ENCODE data around the gene CALCOCO1. TPM values are rescaled to one million over a fixed set of nuclear protein-coding genes. Genes with fewer than 3 reads are reported as not detected.

The CALCOCO1 gene
- total RNA-seq, 1 donor from 2014 or later, result 144 TPM

DNA sequence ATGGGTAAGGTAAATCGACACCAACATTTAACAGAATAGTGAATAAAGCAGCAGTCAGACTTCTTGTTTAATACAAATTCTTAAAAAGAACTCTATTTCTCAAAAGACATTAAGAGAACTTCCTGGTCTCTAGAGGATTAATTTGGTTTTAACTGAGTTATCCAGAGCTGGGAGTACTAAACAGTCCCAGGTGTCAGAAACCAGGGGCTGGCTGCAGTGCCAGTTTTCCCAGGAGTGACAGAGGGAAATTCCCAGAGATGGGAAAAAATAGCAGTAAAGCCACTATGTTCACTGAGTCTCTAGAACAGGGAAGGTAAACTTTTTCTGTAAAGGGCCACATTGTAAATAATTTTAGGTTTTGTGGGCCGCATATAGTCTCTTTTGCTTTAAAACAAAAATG lies 60.2 kb downstream of the CALCOCO1 start:
- TF ChIP-seq, protein P1, sequence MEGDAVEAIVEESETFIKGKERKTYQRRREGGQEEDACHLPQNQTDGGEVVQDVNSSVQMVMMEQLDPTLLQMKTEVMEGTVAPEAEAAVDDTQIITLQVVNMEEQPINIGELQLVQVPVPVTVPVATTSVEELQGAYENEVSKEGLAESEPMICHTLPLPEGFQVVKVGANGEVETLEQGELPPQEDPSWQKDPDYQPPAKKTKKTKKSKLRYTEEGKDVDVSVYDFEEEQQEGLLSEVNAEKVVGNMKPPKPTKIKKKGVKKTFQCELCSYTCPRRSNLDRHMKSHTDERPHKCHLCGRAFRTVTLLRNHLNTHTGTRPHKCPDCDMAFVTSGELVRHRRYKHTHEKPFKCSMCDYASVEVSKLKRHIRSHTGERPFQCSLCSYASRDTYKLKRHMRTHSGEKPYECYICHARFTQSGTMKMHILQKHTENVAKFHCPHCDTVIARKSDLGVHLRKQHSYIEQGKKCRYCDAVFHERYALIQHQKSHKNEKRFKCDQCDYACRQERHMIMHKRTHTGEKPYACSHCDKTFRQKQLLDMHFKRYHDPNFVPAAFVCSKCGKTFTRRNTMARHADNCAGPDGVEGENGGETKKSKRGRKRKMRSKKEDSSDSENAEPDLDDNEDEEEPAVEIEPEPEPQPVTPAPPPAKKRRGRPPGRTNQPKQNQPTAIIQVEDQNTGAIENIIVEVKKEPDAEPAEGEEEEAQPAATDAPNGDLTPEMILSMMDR (IDR thresholded peaks at IDR 0.05; ENCODE audit: unreplicated experiment), result no peak
- Mint-ChIP-seq H3K9me3 (ENCODE audit: unreplicated experiment) (no peaks in the 10 kb centered on the region), H3K27ac (ENCODE audit: unreplicated experiment) (no peak overlapping the region), H3K4me3 (ENCODE audit: unreplicated experiment) (peak overlapping the region; percentile 71), H3K36me3 (ENCODE audit: low read depth, unreplicated experiment) (peaks cover 43% of the 10 kb centered on the region), H3K27me3 (ENCODE audit: unreplicated experiment) (peaks cover 3% of the 10 kb centered on the region), H3K4me1 (ENCODE audit: unreplicated experiment) (no peaks in the 10 kb centered on the region)
- no peak for DNase-seq (ENCODE audit: low spot score)

DNA sequence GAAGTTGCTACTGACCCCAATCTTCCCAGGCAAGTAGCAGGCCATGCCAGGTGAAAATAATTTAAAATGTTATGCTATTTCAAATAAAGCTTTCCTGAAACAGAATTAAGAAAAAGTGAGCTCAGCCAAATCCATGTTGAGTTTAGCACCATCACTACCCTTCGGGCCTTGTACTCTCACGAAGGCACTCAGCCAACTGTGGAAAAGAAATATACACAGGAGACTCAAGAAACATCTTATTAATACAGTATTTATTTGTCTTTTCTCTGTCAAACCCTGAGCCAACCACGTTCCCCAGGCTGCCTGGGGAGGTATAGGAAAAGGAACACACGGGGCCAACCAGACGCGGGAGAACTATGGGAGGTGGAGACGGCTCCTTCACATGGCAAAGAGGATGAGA lies 62.3 kb downstream of the CALCOCO1 start:
- DNase-seq (ENCODE audit: low spot score), result no peak
- H3K36me3 Mint-ChIP-seq (ENCODE audit: low read depth, unreplicated experiment), result peaks cover 40% of the 10 kb centered on the region
- peaks cover 1% of the 10 kb centered on the region for H3K27me3 Mint-ChIP-seq (ENCODE audit: unreplicated experiment)
- no peak overlapping the region for H3K27ac Mint-ChIP-seq (ENCODE audit: unreplicated experiment)
- H3K4me3 Mint-ChIP-seq (ENCODE audit: unreplicated experiment), result no peak overlapping the region
- TF ChIP-seq, protein P1 (IDR thresholded peaks at IDR 0.05; ENCODE audit: unreplicated experiment), result no peak
- peaks cover 3% of the 10 kb centered on the region for H3K4me1 Mint-ChIP-seq (ENCODE audit: unreplicated experiment)
- H3K9me3 Mint-ChIP-seq (ENCODE audit: unreplicated experiment), result no peaks in the 10 kb centered on the region

DNA sequence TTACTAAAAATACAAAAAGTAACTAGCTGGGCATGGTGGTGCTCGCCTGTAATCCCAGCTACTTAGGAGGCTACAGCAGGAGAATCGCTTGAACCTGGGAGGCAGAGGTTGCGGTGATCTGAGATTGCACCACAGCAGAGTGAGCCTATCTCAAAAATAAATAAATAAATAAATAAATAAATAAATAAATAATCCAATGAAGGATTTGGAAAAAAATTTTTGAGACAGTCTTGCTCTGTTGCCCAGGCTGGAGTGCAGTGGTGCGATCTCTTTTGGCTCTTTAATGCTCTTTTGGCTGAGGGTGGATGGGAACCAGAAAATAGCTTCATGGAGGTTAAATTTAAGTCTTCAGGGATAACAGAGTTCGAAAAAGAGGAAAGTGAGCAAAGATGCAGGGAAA lies 63.1 kb downstream of the CALCOCO1 start:
- Mint-ChIP-seq H3K27me3 (ENCODE audit: unreplicated experiment) (peaks cover 1% of the 10 kb centered on the region), H3K4me3 (ENCODE audit: unreplicated experiment) (peak overlapping the region; percentile 10), H3K27ac (ENCODE audit: unreplicated experiment) (no peak overlapping the region), H3K36me3 (ENCODE audit: low read depth, unreplicated experiment) (peaks cover 33% of the 10 kb centered on the region), H3K4me1 (ENCODE audit: unreplicated experiment) (peaks cover 10% of the 10 kb centered on the region), H3K9me3 (ENCODE audit: unreplicated experiment) (no peaks in the 10 kb centered on the region)
- TF ChIP-seq, protein P1 (IDR thresholded peaks at IDR 0.05; ENCODE audit: unreplicated experiment), result no peak
- DNase-seq (ENCODE audit: low spot score), result no peak

DNA sequence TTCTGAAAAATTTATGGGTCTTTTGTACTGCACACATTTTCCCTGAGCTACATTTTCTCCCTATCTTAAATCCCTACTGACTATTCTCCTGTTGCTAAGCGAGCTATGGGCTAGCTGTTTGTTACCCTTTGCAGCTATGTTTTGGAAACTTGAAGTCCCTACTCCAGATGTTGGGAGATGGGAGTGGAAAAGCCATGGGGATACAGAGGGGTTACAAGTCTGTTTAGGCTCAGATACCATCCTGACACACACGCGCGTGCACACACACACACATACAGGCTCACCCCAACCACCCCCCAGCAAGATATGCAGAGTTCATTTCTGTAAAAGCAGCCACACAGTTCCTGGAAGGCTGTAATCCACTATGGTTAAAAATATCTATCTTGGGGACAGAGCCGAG lies 67.2 kb downstream of the CALCOCO1 start:
- H3K27me3 Mint-ChIP-seq (ENCODE audit: unreplicated experiment), result peaks cover 1% of the 10 kb centered on the region
- peaks cover 18% of the 10 kb centered on the region for H3K4me1 Mint-ChIP-seq (ENCODE audit: unreplicated experiment)
- no peak for DNase-seq (ENCODE audit: low spot score)
- H3K9me3 Mint-ChIP-seq (ENCODE audit: unreplicated experiment), result no peaks in the 10 kb centered on the region
- TF ChIP-seq, protein P1 (IDR thresholded peaks at IDR 0.05; ENCODE audit: unreplicated experiment), result no peak
- peak overlapping the region; percentile 86 for H3K27ac Mint-ChIP-seq (ENCODE audit: unreplicated experiment)
- H3K4me3 Mint-ChIP-seq (ENCODE audit: unreplicated experiment), result no peak overlapping the region
- H3K36me3 Mint-ChIP-seq (ENCODE audit: low read depth, unreplicated experiment), result peaks cover 24% of the 10 kb centered on the region

DNA sequence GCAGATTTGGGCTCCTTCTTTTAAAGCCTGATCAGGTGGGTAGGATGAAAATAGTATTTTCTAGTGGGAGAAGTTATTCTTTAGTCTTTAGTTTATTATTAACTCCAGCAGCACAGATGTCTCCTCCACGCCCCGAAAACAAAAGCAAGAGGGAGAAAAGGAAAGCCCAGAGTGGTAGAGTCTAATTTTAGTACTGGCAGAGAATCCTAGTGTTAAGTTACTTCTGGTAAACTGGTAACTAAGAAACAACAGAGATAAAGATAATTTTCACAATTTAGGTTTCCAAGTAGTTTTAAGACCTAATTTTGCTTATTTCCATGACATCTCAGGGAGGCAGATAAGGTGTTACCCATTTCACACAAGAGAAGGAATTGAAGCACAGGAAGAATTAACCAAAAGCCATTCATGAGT lies 67.7 kb downstream of the CALCOCO1 start:
- Mint-ChIP-seq H3K9me3 (ENCODE audit: unreplicated experiment) (no peaks in the 10 kb centered on the region), H3K36me3 (ENCODE audit: low read depth, unreplicated experiment) (peaks cover 21% of the 10 kb centered on the region), H3K27me3 (ENCODE audit: unreplicated experiment) (peaks cover under 1% of the 10 kb centered on the region), H3K4me1 (ENCODE audit: unreplicated experiment) (peaks cover 18% of the 10 kb centered on the region), H3K27ac (ENCODE audit: unreplicated experiment) (peak overlapping the region; percentile 86), H3K4me3 (ENCODE audit: unreplicated experiment) (no peak overlapping the region)
- no peak for DNase-seq (ENCODE audit: low spot score)
- TF ChIP-seq, protein P1 (IDR thresholded peaks at IDR 0.05; ENCODE audit: unreplicated experiment), result no peak

Measured in endothelial cell (in vitro differentiated cells).